GM10847 (cell line): Measurements from ENCODE around the gene PCDHA5.

ENCODE experiments used
- POLR2A ChIP-seq: IDR thresholded peaks from 2 replicates; pipeline ENCODE4 v1.6.1; 2011; ENCODE audit not compliant: insufficient read length; ENCODE audit errors: extremely low read depth

PCDHA5 gene

GRCh38 chr5:140868721-140869554, 47.5 kb downstream of the PCDHA5 start, which contains the start of gene PCDHA11:
Gene PCDHA11, plus strand, starts transcription at chr5:140868957. Its CDS starts 147 bp downstream, at chr5:140869104.
- no peak for TF ChIP-seq POLR2A

DNA sequence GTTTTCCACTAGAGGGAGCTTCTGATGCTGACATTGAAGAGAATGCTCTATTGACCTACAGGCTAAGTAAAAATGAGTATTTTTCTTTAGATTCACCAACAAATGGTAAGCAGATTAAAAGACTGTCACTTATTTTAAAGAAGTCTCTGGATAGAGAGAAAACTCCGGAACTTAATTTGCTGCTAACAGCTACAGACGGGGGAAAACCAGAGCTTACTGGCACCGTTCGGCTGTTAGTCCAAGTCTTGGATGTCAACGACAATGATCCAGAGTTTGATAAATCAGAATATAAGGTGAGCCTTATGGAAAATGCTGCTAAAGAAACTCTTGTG, 48.1 kb downstream of the PCDHA5 start:
- no peak for TF ChIP-seq POLR2A

DNA sequence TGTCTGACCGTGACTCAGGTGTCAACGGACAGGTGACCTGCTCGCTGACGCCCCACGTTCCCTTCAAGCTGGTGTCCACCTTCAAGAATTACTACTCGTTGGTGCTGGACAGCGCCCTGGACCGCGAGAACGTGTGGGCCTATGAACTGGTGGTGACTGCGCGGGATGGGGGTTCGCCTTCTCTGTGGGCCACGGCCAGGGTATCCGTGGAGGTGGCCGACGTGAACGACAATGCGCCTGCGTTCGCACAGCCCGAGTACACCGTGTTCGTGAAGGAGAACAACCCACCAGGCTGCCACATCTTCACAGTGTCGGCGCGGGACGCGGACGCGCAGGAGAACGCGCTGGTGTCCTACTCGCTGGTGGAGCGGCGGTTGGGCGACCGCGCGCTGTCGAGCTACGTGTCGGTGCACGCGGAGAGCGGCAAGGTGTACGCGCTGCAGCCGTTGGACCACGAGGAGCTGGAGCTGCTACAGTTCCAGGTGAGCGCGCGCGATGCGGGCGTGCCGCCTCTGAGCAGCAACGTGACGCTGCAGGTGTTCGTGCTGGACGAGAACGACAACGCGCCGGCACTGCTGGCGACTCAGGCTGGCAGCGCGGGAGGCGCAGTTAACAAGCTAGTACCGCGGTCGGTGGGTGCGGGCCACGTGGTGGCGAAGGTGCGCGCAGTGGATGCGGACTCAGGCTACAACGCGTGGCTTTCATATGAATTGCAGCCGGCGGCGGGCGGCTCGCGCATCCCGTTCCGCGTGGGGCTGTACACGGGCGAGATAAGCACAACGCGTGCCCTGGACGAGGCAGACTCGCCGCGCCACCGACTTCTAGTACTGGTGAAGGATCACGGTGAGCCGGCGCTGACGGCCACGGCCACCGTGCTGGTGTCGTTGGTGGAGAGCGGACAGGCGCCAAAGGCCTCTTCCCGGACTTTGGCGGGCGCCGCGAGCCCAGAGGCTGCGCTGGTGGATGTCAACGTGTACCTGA, 49.1 kb downstream of the PCDHA5 start:
- TF ChIP-seq POLR2A: no peak
